IPS-18a (cell line): ENCODE results near the gene STAU1.
A peak's percentile ranks its signal among the peaks of the same experiment; 100 is the strongest.
"Not testable (repeated sequence)": the region's sequence is repeated elsewhere in the genome, so short reads cannot be mapped to it uniquely, and the experiment has no call there.

Experiments used
- H3K27ac ChIP-seq: one replicate; pipeline ENCODE4 v1.5.1; 2013; ENCODE audit warnings: low read length
- H3K27me3 ChIP-seq: one replicate; pipeline ENCODE4 v1.6.1; 2013; ENCODE audit warnings: mild to moderate bottlenecking, low read length; ENCODE audit not compliant: control insufficient read depth, insufficient read depth
- H3K36me3 ChIP-seq: one replicate; pipeline ENCODE4 v1.6.1; 2013; ENCODE audit warnings: low read depth, low read length; ENCODE audit not compliant: control insufficient read depth
- H3K4me1 ChIP-seq: one replicate; pipeline ENCODE4 v1.6.1; 2013; ENCODE audit warnings: low read depth, low read length; ENCODE audit not compliant: control insufficient read depth
- H3K4me3 ChIP-seq: one replicate; pipeline ENCODE4 v1.5.1; 2013; ENCODE audit warnings: low read length
- H3K9ac ChIP-seq: one replicate; pipeline ENCODE4 v1.6.1; 2013; ENCODE audit warnings: mild to moderate bottlenecking, low read length, moderate library complexity
- H3K9me3 ChIP-seq: one replicate; pipeline ENCODE4 v1.6.1; 2013; ENCODE audit warnings: low read depth, low read length; ENCODE audit not compliant: control insufficient read depth

The STAU1 gene

GRCh38 chr20:49219924-49220831 lies 32.0 kb upstream of the STAU1 start:
- Histone ChIP-seq H3K27ac (peak overlapping the region; percentile 74), H3K4me1 (peaks cover 8% of the 10 kb centered on the region), H3K4me3 (peak overlapping the region; percentile 76), H3K27me3 (no peaks in the 10 kb centered on the region), H3K9me3 (no peaks in the 10 kb centered on the region), H3K36me3 (peaks cover 31% of the 10 kb centered on the region), H3K9ac (peak overlapping the region; percentile 80)

DNA sequence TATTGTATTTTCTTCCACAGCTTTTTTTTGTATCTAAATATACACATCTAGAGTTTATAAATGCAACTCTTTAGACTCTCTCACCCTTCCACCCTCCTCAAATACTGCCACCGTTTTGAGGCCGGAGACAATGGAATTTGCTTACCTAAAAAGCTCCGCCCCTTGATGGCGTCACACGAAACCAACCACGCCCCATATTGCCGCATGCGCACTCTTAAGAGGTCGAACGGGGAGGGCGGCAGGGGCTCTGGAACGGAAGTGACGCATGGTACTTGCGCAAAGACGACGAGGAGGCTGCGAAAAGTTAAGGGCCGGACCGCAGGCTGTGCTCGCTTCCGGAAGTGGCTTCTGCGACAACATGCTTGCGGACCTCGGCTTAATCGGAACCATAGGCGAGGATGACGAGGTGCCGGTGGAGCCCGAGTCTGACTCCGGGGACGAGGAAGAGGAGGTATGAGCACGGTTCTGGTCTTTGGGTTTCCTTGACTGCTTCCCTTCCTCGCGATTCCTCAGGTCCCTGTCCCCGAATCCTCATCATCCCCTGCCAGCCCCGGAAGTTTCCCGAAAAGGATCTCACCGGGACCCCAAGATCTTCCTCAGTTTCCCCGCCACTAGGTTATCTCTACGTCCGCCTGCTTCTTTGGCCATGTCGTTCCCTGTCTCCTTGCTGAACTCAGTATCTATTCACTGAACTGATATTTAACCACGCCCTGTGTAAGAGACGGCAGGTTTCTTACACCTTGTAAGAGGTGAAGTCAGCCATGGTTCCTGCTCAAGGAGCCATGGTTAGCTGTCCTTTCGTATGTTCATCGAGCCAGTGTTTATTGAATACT lies 31.2 kb upstream of the STAU1 start, which contains the start of gene DDX27:
Gene DDX27, plus strand, starts transcription at position 326 of the 833 bp plus-strand sequence. Its CDS starts 33 bp downstream, at position 359.
- peak within 1 kb of the TSS; percentile 74 for H3K27ac ChIP-seq
- peak within 1 kb of the TSS; percentile 76 for H3K4me3 ChIP-seq
- H3K9me3 ChIP-seq: no peaks in the 10 kb centered on the region
- peak within 1 kb of the TSS; percentile 80 for H3K9ac ChIP-seq
- H3K27me3 ChIP-seq: no peaks in the 10 kb centered on the region
- peaks cover 8% of the 10 kb centered on the region for H3K4me1 ChIP-seq
- H3K36me3 ChIP-seq: peaks cover 22% of the 10 kb centered on the region

- peak overlapping the region; percentile 12 for H3K27ac ChIP-seq
- peaks cover 16% of the 10 kb centered on the region for H3K36me3 ChIP-seq
- peak overlapping the region; percentile 76 for H3K4me3 ChIP-seq
- not testable (repeated sequence) for H3K27me3 ChIP-seq, H3K9me3 ChIP-seq, H3K4me1 ChIP-seq
- peak overlapping the region; percentile 62 for H3K9ac ChIP-seq
Observed at GRCh38 chr20:49218739-49219090, 30.6 kb upstream of the STAU1 start.

GRCh38 chr20:49216991-49217578 lies 29.0 kb upstream of the STAU1 start:
- Histone ChIP-seq H3K36me3 (peaks cover 6% of the 10 kb centered on the region), H3K9ac (no peak overlapping the region), H3K27me3 (no peaks in the 10 kb centered on the region), H3K4me1 (peaks cover 8% of the 10 kb centered on the region), H3K4me3 (no peak overlapping the region), H3K9me3 (no peaks in the 10 kb centered on the region), H3K27ac (no peak overlapping the region)

DNA sequence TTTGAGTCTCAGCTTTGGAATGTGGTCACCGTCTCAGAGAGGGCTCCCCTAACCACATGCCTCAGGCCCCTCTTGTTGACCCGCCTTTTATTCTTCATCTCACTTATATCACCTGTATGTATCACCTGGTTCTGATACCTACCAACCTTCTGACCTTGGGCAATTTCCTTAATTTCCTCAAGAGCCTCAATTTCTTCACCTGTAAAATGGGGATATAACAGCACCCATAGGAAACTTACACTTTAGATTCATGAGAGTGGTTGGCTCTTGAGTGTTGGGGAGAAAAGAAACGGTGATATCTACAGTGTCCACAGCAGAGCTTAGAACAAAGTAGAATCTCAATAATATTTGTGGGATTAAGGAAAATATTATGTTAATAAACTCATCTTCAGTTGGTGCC lies 27.1 kb upstream of the STAU1 start:
- H3K9ac ChIP-seq: no peak overlapping the region
- H3K4me3 ChIP-seq: no peak overlapping the region
- H3K27me3 ChIP-seq: no peaks in the 10 kb centered on the region
- no peaks in the 10 kb centered on the region for H3K36me3 ChIP-seq
- H3K4me1 ChIP-seq: peaks cover 8% of the 10 kb centered on the region
- no peak overlapping the region for H3K27ac ChIP-seq
- H3K9me3 ChIP-seq: peaks cover 2% of the 10 kb centered on the region

- Histone ChIP-seq H3K27me3 (no peaks in the 10 kb centered on the region), H3K4me3 (no peak overlapping the region), H3K27ac (no peak overlapping the region), H3K36me3 (no peaks in the 10 kb centered on the region), H3K4me1 (peaks cover 8% of the 10 kb centered on the region), H3K9me3 (peaks cover 4% of the 10 kb centered on the region), H3K9ac (no peak overlapping the region)
Observed at GRCh38 chr20:49214571-49214970, 26.4 kb upstream of the STAU1 start.

GRCh38 chr20:49210757-49211110 lies 22.6 kb upstream of the STAU1 start:
- Histone ChIP-seq H3K4me3 (no peak overlapping the region), H3K9ac (no peak overlapping the region), H3K36me3 (no peaks in the 10 kb centered on the region), H3K27me3 (no peaks in the 10 kb centered on the region), H3K9me3 (peaks cover 4% of the 10 kb centered on the region), H3K27ac (no peak overlapping the region), H3K4me1 (no peaks in the 10 kb centered on the region)

GRCh38 chr20:49210101-49210756 lies 22.1 kb upstream of the STAU1 start:
- H3K9ac ChIP-seq: no peak overlapping the region
- H3K36me3 ChIP-seq: no peaks in the 10 kb centered on the region
- peaks cover 4% of the 10 kb centered on the region for H3K9me3 ChIP-seq
- no peaks in the 10 kb centered on the region for H3K4me1 ChIP-seq
- no peak overlapping the region for H3K27ac ChIP-seq
- H3K27me3 ChIP-seq: no peaks in the 10 kb centered on the region
- no peak overlapping the region for H3K4me3 ChIP-seq

- Histone ChIP-seq H3K4me3 (no peak overlapping the region), H3K36me3 (no peaks in the 10 kb centered on the region), H3K9ac (no peak overlapping the region), H3K4me1 (no peaks in the 10 kb centered on the region), H3K27ac (no peak overlapping the region), H3K27me3 (no peaks in the 10 kb centered on the region), H3K9me3 (peaks cover 4% of the 10 kb centered on the region)
Observed at GRCh38 chr20:49207076-49207475, 18.9 kb upstream of the STAU1 start.

DNA sequence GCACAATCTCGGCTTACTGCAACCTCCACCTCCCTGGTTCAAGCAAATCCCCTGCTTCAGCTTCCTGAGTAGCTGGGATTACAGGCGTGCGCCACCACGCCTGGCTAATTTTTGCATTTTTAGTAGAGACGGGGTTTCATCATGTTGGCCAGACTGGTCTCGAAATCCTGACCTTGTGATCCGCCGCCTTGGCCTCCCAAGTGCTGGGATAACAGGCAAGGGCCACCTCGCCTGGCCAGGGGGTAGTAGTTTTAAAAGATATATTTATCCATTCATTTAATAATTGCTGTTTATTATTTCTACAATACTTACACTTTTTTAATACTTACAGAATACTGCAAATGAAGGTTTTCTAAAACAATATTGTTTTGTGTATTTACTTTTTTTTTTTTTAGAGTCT lies 15.6 kb upstream of the STAU1 start:
- Histone ChIP-seq H3K27me3 (no peaks in the 10 kb centered on the region), H3K9ac (no peak overlapping the region), H3K4me3 (no peak overlapping the region), H3K4me1 (no peaks in the 10 kb centered on the region), H3K36me3 (no peaks in the 10 kb centered on the region), H3K27ac (no peak overlapping the region), H3K9me3 (no peaks in the 10 kb centered on the region)

- H3K9me3 ChIP-seq: no peaks in the 10 kb centered on the region
Observed at GRCh38 chr20:49203011-49203410, 14.9 kb upstream of the STAU1 start.

More at GRCh38 chr20:49203011-49203410, 14.9 kb upstream of the STAU1 start:
- Histone ChIP-seq H3K4me3 (no peak overlapping the region), H3K36me3 (no peaks in the 10 kb centered on the region), H3K9ac (no peak overlapping the region), H3K27ac (no peak overlapping the region), H3K27me3 (no peaks in the 10 kb centered on the region), H3K4me1 (no peaks in the 10 kb centered on the region)
